Panc1 (cell line): ENCODE data around the gene CAPN10.

Experiments
- CTCF ChIP-seq: fragments of 450-650 bp; IDR thresholded peaks from 2 replicates; pipeline ENCODE4 v1.5.1; 2017; ENCODE audit warnings: mild to moderate bottlenecking
- POLR2AphosphoS5 ChIP-seq: IDR thresholded peaks from 2 replicates; pipeline ENCODE4 v1.6.1; 2012; ENCODE audit warnings: mild to moderate bottlenecking, low read depth, low read length, moderate library complexity

GRCh38 chr2:240557101-240557751, 29.3 kb upstream of the CAPN10 start:
- TF ChIP-seq CTCF, result peak; percentile 32
- no peak for TF ChIP-seq POLR2AphosphoS5
